ENCODE results near the gene TNS4.

TNS4 gene

GRCh38 chr17:40518401-40519088, 17.1 kb upstream of the TNS4 start:
- in situ Hi-C loops (cut with MboI; ENCODE audit: low sequenced_read_pairs), result no loop called here

- in situ Hi-C loops (cut with MboI; ENCODE audit: low sequenced_read_pairs), result no loop called here
These were observed 16.6 kb upstream of the TNS4 start for GRCh38 chr17:40517981-40518380.

GRCh38 chr17:40517286-40517662, 15.9 kb upstream of the TNS4 start:
- in situ Hi-C loops (cut with MboI; ENCODE audit: low sequenced_read_pairs), result no loop called here

- in situ Hi-C loops (cut with MboI; ENCODE audit: low sequenced_read_pairs), result no loop called here
These were observed 15.3 kb upstream of the TNS4 start for GRCh38 chr17:40516581-40517285.

- in situ Hi-C loops (cut with MboI; ENCODE audit: low sequenced_read_pairs), result no loop called here
These were observed 14.1 kb upstream of the TNS4 start for GRCh38 chr17:40515491-40516041.

GRCh38 chr17:40515011-40515410, 13.6 kb upstream of the TNS4 start:
- in situ Hi-C loops (cut with MboI; ENCODE audit: low sequenced_read_pairs), result no loop called here

- in situ Hi-C loops (cut with MboI; ENCODE audit: low sequenced_read_pairs), result no loop called here
These were observed 12.8 kb upstream of the TNS4 start for GRCh38 chr17:40514013-40514875.

GRCh38 chr17:40511667-40512220, 10.3 kb upstream of the TNS4 start:
- in situ Hi-C loops (cut with MboI; ENCODE audit: low sequenced_read_pairs), result no loop called here

- in situ Hi-C loops (cut with MboI; ENCODE audit: low sequenced_read_pairs), result no loop called here
These were observed 9.7 kb upstream of the TNS4 start for GRCh38 chr17:40511136-40511535.

GRCh38 chr17:40510328-40510648, 8.9 kb upstream of the TNS4 start:
- in situ Hi-C loops (cut with MboI; ENCODE audit: low sequenced_read_pairs), result no loop called here

GRCh38 chr17:40509626-40510327, 8.4 kb upstream of the TNS4 start:
- in situ Hi-C loops (cut with MboI; ENCODE audit: low sequenced_read_pairs), result no loop called here

GRCh38 chr17:40506786-40507185, 5.4 kb upstream of the TNS4 start:
- in situ Hi-C loops (cut with MboI; ENCODE audit: low sequenced_read_pairs), result no loop called here

- in situ Hi-C loops (cut with MboI; ENCODE audit: low sequenced_read_pairs), result no loop called here
These were observed 1.7 kb upstream of the TNS4 start for GRCh38 chr17:40503154-40503553.

- in situ Hi-C loops (cut with MboI; ENCODE audit: low sequenced_read_pairs), result no loop called here
These were observed 1.3 kb upstream of the TNS4 start for GRCh38 chr17:40502716-40503115.

- in situ Hi-C loops (cut with MboI; ENCODE audit: low sequenced_read_pairs), result no loop called here
These were observed 714 bp downstream of the TNS4 start for GRCh38 chr17:40500709-40501108.

GRCh38 chr17:40500190-40500589, 1.2 kb downstream of the TNS4 start:
- in situ Hi-C loops (cut with MboI; ENCODE audit: low sequenced_read_pairs), result no loop called here

GRCh38 chr17:40499551-40500189, 1.8 kb downstream of the TNS4 start:
- in situ Hi-C loops (cut with MboI; ENCODE audit: low sequenced_read_pairs), result no loop called here

GRCh38 chr17:40498281-40499084, 2.9 kb downstream of the TNS4 start:
- in situ Hi-C loops (cut with MboI; ENCODE audit: low sequenced_read_pairs), result no loop called here

- in situ Hi-C loops (cut with MboI; ENCODE audit: low sequenced_read_pairs), result no loop called here
These were observed 3.7 kb downstream of the TNS4 start for GRCh38 chr17:40497695-40498094.

Data from HL-60/S4 (cell line).